Measurements from ENCODE around the gene YES1. TPM values are rescaled to one million over a fixed set of nuclear protein-coding genes. Genes with fewer than 3 reads are reported as not detected.

The YES1 gene
- total and polyA plus RNA-seq, 2 donors (not counting 3 experiments of a cell fraction or from before 2014, with no cell fraction given) = 16.5 to 92.3 TPM

DNA sequence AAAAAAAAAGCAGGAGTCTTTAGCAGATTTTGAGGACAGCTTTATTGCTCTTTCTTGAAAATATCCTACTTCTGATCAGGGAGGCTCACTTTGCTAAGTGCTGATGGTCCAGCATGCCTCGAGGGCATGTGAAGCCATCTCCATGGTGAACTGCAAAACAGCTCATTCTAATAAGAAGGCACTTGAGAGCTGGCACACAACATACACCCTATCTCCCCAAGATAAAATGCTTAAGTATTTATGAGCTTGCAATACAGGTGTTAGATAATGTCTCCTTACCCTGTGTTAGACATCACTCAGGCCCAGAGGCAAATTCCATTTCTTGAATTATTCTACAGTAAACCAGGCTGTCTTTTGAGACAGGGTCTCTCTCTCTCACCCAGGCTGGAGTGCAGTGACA, 102.3 kb downstream of the YES1 start:
- H3K27me3 ChIP-seq (ENCODE audit: control insufficient read depth in 2 of 2, insufficient read depth in 2 of 2, low read length in 2 of 2) = no peaks in the 10 kb centered on the region
- H3K9me3 ChIP-seq (replicated peaks; ENCODE audit: control insufficient read depth, insufficient read depth, low read length) = no peaks in the 10 kb centered on the region
- no TSS peak for BruUV-seq (replicated peaks)
- H3K79me2 ChIP-seq (ENCODE audit: control insufficient read depth, insufficient read depth, low read length) = peaks cover 44% of the 10 kb centered on the region
- no peak for FAIRE-seq
- H3K4me3 ChIP-seq (replicated peaks in 1 of 3; ENCODE audit: insufficient read depth in 1 of 3, low read depth in 1 of 3, low read length in 3 of 3) = no peak overlapping the region
- no peak overlapping the region for H3K9ac ChIP-seq (replicated peaks; ENCODE audit: extremely low read depth, insufficient read depth, low read length)
- no peak overlapping the region for H2AFZ ChIP-seq (ENCODE audit: low read depth, low read length)
- no peaks in the 10 kb centered on the region for H4K20me1 ChIP-seq (replicated peaks; ENCODE audit: control insufficient read depth, extremely low read depth, insufficient read depth, low read length)
- H3K4me2 ChIP-seq (ENCODE audit: insufficient read depth, low read length) = no peak overlapping the region
- intact Hi-C loops (cut with micrococcal nuclease) = no loop called here
- ChIA-PET POLR2A (no interaction called here), CTCF (interaction anchor here (1.9 kb wide), 1 partner anchor 120 kb away, joined by 10 read pairs; no protein-coding TSS in a partner anchor)
- H3K4me1 ChIP-seq (ENCODE audit: control insufficient read depth, extremely low read depth, insufficient read depth, low read length) = peaks cover 5% of the 10 kb centered on the region
- H3K27ac ChIP-seq (ENCODE audit: insufficient read depth, low read depth, low read length) = no peak overlapping the region
- TF ChIP-seq, protein P1, sequence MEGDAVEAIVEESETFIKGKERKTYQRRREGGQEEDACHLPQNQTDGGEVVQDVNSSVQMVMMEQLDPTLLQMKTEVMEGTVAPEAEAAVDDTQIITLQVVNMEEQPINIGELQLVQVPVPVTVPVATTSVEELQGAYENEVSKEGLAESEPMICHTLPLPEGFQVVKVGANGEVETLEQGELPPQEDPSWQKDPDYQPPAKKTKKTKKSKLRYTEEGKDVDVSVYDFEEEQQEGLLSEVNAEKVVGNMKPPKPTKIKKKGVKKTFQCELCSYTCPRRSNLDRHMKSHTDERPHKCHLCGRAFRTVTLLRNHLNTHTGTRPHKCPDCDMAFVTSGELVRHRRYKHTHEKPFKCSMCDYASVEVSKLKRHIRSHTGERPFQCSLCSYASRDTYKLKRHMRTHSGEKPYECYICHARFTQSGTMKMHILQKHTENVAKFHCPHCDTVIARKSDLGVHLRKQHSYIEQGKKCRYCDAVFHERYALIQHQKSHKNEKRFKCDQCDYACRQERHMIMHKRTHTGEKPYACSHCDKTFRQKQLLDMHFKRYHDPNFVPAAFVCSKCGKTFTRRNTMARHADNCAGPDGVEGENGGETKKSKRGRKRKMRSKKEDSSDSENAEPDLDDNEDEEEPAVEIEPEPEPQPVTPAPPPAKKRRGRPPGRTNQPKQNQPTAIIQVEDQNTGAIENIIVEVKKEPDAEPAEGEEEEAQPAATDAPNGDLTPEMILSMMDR (IDR thresholded peaks at IDR 0.05; ENCODE audit: extremely low read depth in 1 of 2, insufficient read depth in 1 of 2, low read depth in 1 of 2, low read length in 2 of 2) = no peak
- TF ChIP-seq MYC (IDR thresholded peaks at IDR 0.05; ENCODE audit: low read depth, low read length) (no peak), POLR2A (IDR thresholded peaks at IDR 0.05; ENCODE audit: low read depth, low read length) (no peak), POLR2AphosphoS5 (IDR thresholded peaks at IDR 0.05; ENCODE audit: insufficient read depth, low read depth, low read length) (no peak), JUN (IDR thresholded peaks at IDR 0.05; ENCODE audit: borderline replicate concordance, insufficient read depth, insufficient read length, low read depth) (no peak), EZH2 (IDR thresholded peaks at IDR 0.05; ENCODE audit: borderline replicate concordance, low read depth, low read length, severe bottlenecking) (no peak), FOS (IDR thresholded peaks at IDR 0.05; ENCODE audit: borderline replicate concordance, insufficient read depth, low read length) (no peak), GATA2 (IDR thresholded peaks at IDR 0.05; ENCODE audit: insufficient read depth, insufficient read length, low read depth, low read length) (no peak)
- TF ChIP-seq, protein P2, sequence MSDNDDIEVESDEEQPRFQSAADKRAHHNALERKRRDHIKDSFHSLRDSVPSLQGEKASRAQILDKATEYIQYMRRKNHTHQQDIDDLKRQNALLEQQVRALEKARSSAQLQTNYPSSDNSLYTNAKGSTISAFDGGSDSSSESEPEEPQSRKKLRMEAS (IDR thresholded peaks at IDR 0.05; ENCODE audit: insufficient read depth, insufficient read length) = no peak
- DNase-seq (ENCODE audit: low read depth, low spot score) = no peak
- dilution Hi-C loops (cut with MboI; ENCODE audit: extremely low pct_ligation_motif_present, low sequenced_read_pairs) = no loop called here
- H3K36me3 ChIP-seq (ENCODE audit: control insufficient read depth in 2 of 2, extremely low read depth in 1 of 2, insufficient read depth in 2 of 2, low read length in 2 of 2) = peaks cover 0 to 3% of the 10 kb centered on the region in 2 experiments
- H3K9me1 ChIP-seq (replicated peaks; ENCODE audit: control insufficient read depth, extremely low read depth, insufficient read depth, low read length) = no peaks in the 10 kb centered on the region

All from endothelial cell of umbilical vein (primary cell).